ENCODE measurements around the gene ACTBL2.

DNA sequence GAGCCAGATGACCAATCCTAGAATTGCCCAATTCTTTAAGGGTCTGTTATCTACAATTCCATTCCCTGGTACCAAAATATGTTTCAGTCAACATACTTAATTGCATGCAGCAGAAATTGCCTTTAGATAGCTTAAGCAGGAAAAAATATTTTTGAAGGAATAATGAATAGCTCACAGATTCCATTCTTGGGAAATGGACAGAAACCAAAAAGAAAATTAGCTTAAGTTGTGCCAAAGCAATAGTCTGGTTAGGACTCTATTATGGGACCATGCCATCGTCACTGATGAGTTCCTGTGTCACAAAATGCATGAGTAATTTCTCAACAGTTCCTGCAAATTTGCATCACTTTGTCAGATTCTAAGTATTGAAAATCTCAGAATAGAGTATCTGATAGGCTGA is 12.3 kb downstream of the ACTBL2 start:
- TF ChIP-seq, protein P1, sequence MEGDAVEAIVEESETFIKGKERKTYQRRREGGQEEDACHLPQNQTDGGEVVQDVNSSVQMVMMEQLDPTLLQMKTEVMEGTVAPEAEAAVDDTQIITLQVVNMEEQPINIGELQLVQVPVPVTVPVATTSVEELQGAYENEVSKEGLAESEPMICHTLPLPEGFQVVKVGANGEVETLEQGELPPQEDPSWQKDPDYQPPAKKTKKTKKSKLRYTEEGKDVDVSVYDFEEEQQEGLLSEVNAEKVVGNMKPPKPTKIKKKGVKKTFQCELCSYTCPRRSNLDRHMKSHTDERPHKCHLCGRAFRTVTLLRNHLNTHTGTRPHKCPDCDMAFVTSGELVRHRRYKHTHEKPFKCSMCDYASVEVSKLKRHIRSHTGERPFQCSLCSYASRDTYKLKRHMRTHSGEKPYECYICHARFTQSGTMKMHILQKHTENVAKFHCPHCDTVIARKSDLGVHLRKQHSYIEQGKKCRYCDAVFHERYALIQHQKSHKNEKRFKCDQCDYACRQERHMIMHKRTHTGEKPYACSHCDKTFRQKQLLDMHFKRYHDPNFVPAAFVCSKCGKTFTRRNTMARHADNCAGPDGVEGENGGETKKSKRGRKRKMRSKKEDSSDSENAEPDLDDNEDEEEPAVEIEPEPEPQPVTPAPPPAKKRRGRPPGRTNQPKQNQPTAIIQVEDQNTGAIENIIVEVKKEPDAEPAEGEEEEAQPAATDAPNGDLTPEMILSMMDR (IDR thresholded peaks at IDR 0.05), result no peak
- TF ChIP-seq NFIC (IDR thresholded peaks at IDR 0.05; ENCODE audit: borderline replicate concordance), result no peak
- TF ChIP-seq SMC3 (IDR thresholded peaks at IDR 0.05; ENCODE audit: low read depth, low read length), result no peak
- no peak for TF ChIP-seq POLR2AphosphoS5 (IDR thresholded peaks at IDR 0.05; ENCODE audit: low read depth, low read length)
- no peak for TF ChIP-seq EP300 (IDR thresholded peaks at IDR 0.05; ENCODE audit: borderline replicate concordance in 1 of 2, low read depth in 1 of 2, low read length in 1 of 2)
- TF ChIP-seq MEF2A (IDR thresholded peaks at IDR 0.05; ENCODE audit: borderline replicate concordance, low read depth), result no peak
- TF ChIP-seq EZH2phosphoT487 (IDR thresholded peaks at IDR 0.05; ENCODE audit: borderline replicate concordance, low read depth), result no peak
- no peak for TF ChIP-seq RAD21 (IDR thresholded peaks at IDR 0.05; ENCODE audit: low read length)
- no peak for TF ChIP-seq TCF12 (IDR thresholded peaks at IDR 0.05)
- TF ChIP-seq RCOR1 (IDR thresholded peaks at IDR 0.05; ENCODE audit: low read length), result no peak
